WTC11 (cell line): ENCODE measurements around the gene ADH1A. TPM values are rescaled to one million over a fixed set of nuclear protein-coding genes. Genes with fewer than 3 reads are reported as not detected.

Experiments used
- ATAC-seq: fragments of 200-7000 bp; cut with Tn5 transposase; 2 replicates; pipeline ENCODE4 v1.10.0; 2021; ENCODE audit warnings: mild to moderate bottlenecking, moderate library complexity
- CTCF ChIA-PET: fragments of 300-600 bp; sonication (Branson Sonifier 250); formaldehyde crosslinking; loops from one replicate; lab custom pipeline; 2021; ENCODE audit warnings: antibody characterized with exemption; lab: Charles Lee
- POLR2A ChIA-PET: fragments of 350-600 bp; sonication (Branson Sonifier 250); formaldehyde crosslinking; loops from one replicate; lab custom pipeline; 2021; ENCODE audit warnings: antibody characterized with exemption; lab: Charles Lee
- DNase-seq: peaks from one replicate; pipeline ENCODE4 v3.0.0; 2021; ENCODE audit warnings: low spot score
- H3K27ac Mint-ChIP-seq: 2 replicates; pipeline ENCODE4 v1.8.0; 2021; ENCODE audit warnings: mixed read lengths
- H3K27me3 Mint-ChIP-seq: 2 replicates; pipeline ENCODE4 v1.8.0; 2021; ENCODE audit warnings: low read depth, mild to moderate bottlenecking, moderate library complexity, mixed read lengths
- H3K36me3 Mint-ChIP-seq: 2 replicates; pipeline ENCODE4 v1.8.0; 2021; ENCODE audit warnings: mixed read lengths
- H3K4me1 Mint-ChIP-seq: 2 replicates; pipeline ENCODE4 v1.8.0; 2022; ENCODE audit warnings: mixed read lengths
- H3K4me3 Mint-ChIP-seq: 2 replicates; pipeline ENCODE4 v1.8.0; 2021; ENCODE audit warnings: mild to moderate bottlenecking, moderate library complexity, mixed read lengths
- H3K9me3 Mint-ChIP-seq: 2 replicates; pipeline ENCODE4 v1.8.0; 2021; ENCODE audit warnings: mixed read lengths
- ATF1 ChIP-seq: sonication (generic); formaldehyde crosslinking; IDR thresholded peaks from 2 replicates; pipeline ENCODE4 v1.8.1; 2023; ENCODE audit warnings: mild to moderate bottlenecking, moderate library complexity, missing genetic modification reagents
- CREB1 ChIP-seq: sonication (generic); formaldehyde crosslinking; IDR thresholded peaks from 2 replicates; pipeline ENCODE4 v1.8.0; 2023; ENCODE audit warnings: mild to moderate bottlenecking, missing genetic modification reagents
- FOXJ3 ChIP-seq: sonication (generic); formaldehyde crosslinking; IDR thresholded peaks from 2 replicates; pipeline ENCODE4 v1.9.0; 2021; ENCODE audit warnings: missing genetic modification reagents, mild to moderate bottlenecking, borderline replicate concordance
- FOXP1 ChIP-seq: sonication (generic); formaldehyde crosslinking; IDR thresholded peaks from 2 replicates; pipeline ENCODE4 v1.8.0; 2022; ENCODE audit warnings: missing genetic modification reagents, mild to moderate bottlenecking, moderate library complexity, borderline replicate concordance
- KAT7 ChIP-seq: sonication (generic); formaldehyde crosslinking; IDR thresholded peaks from 2 replicates; pipeline ENCODE4 v1.8.1; 2023; ENCODE audit warnings: missing genetic modification reagents, mild to moderate bottlenecking, borderline replicate concordance
- MXD4 ChIP-seq: fragments of 250-450 bp; sonication (Bioruptor Pico); IDR thresholded peaks from 2 replicates; pipeline ENCODE4 v1.8.0; 2021; ENCODE audit warnings: mild to moderate bottlenecking, moderate library complexity, borderline replicate concordance
- MYBL2 ChIP-seq: sonication (generic); formaldehyde crosslinking; IDR thresholded peaks from 2 replicates; pipeline ENCODE4 v1.8.1; 2023; ENCODE audit warnings: mild to moderate bottlenecking, moderate library complexity, missing genetic modification reagents
- NFYB ChIP-seq: sonication (generic); formaldehyde crosslinking; conservative IDR thresholded peaks from 2 replicates; pipeline ENCODE4 v1.8.0; 2022; ENCODE audit warnings: low read depth, missing genetic modification reagents
- NR3C1 ChIP-seq: sonication (generic); formaldehyde crosslinking; conservative IDR thresholded peaks from 2 replicates; pipeline ENCODE4 v1.8.1; 2023; ENCODE audit warnings: low read depth, mild to moderate bottlenecking, missing genetic modification reagents
- STAT6 ChIP-seq: sonication (generic); formaldehyde crosslinking; conservative IDR thresholded peaks from 2 replicates; pipeline ENCODE4 v1.8.1; 2023; ENCODE audit warnings: mild to moderate bottlenecking, low read depth, missing genetic modification reagents, moderate library complexity
- TP53 ChIP-seq: sonication (generic); formaldehyde crosslinking; IDR thresholded peaks from 2 replicates; pipeline ENCODE4 v1.8.1; 2023; ENCODE audit warnings: mild to moderate bottlenecking, missing genetic modification reagents
- ZNF232 ChIP-seq: sonication (generic); formaldehyde crosslinking; IDR thresholded peaks from 2 replicates; pipeline ENCODE4 v1.8.0; 2022; ENCODE audit warnings: mild to moderate bottlenecking, missing genetic modification reagents
- ZNF396 ChIP-seq: fragments of 250-450 bp; sonication (Bioruptor Pico); IDR thresholded peaks from 2 replicates; pipeline ENCODE4 v1.8.0; 2021; ENCODE audit warnings: mild to moderate bottlenecking, moderate library complexity, borderline replicate concordance
- ZNF671 ChIP-seq: fragments of 250-450 bp; sonication (Bioruptor Pico); IDR thresholded peaks from 2 replicates; pipeline ENCODE4 v1.8.0; 2021; ENCODE audit warnings: mild to moderate bottlenecking
- ZSCAN18 ChIP-seq: fragments of 250-450 bp; sonication (Bioruptor Pico); IDR thresholded peaks from 2 replicates; pipeline ENCODE4 v2.1.2; 2022; ENCODE audit warnings: mild to moderate bottlenecking, moderate library complexity
- total RNA-seq: library from RNA; stranded (reverse); gene quantifications from 3 replicates; pipeline ENCODE4 v1.2.3, GENCODE V29; 2021
- TF ChIP-seq, protein P1 (sequence below): sonication (generic); formaldehyde crosslinking; IDR thresholded peaks from 2 replicates; pipeline ENCODE4 v1.8.1; 2023; ENCODE audit warnings: mild to moderate bottlenecking, missing genetic modification reagents
- TF ChIP-seq, protein P2 (sequence below): sonication (generic); formaldehyde crosslinking; IDR thresholded peaks from 2 replicates; pipeline ENCODE4 v1.8.1; 2023; ENCODE audit warnings: mild to moderate bottlenecking, moderate library complexity, missing genetic modification reagents
- TF ChIP-seq, protein P3 (sequence below): sonication (generic); formaldehyde crosslinking; IDR thresholded peaks from 2 replicates; pipeline ENCODE4 v1.8.1; 2022; ENCODE audit warnings: low read depth, mild to moderate bottlenecking, moderate library complexity, missing genetic modification reagents, borderline replicate concordance
- TF ChIP-seq, protein P4 (sequence below): sonication (generic); formaldehyde crosslinking; IDR thresholded peaks from 2 replicates; pipeline ENCODE4 v1.8.0; 2022; ENCODE audit warnings: mild to moderate bottlenecking, missing genetic modification reagents
- TF ChIP-seq, protein P5 (sequence below): sonication (generic); formaldehyde crosslinking; IDR thresholded peaks from 2 replicates; pipeline ENCODE4 v1.8.1; 2023; ENCODE audit warnings: mild to moderate bottlenecking, missing genetic modification reagents

The ADH1A gene
- total RNA-seq, 1 experiment from 2014 or later = not detected

DNA sequence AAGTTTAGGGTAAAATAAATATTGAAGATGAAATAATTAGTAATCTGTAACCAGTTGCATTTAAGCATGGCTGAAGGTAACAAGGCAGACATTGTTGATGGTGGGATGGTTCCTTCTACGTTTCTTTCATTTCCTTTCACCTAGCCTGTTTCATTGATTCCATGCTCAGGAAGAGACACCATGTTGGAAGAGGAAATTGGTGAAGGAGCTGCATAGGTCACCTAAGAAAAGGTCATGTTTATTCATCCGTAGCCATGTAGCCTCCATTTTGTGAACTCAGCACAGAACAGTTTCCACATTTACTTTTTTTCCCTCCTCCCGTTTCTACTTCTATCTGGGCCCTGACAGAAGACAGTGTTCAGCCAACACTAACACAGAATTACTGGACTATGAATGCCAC lies 26.6 kb upstream of the ADH1A start:
- no peaks in the 10 kb centered on the region for H3K36me3 Mint-ChIP-seq
- peaks cover 15% of the 10 kb centered on the region for H3K4me1 Mint-ChIP-seq
- ATAC-seq (no peak), DNase-seq (no peak)
- TF ChIP-seq FOXP1 (CRISPR knock-in tag) = no peak
- TF ChIP-seq MYBL2 (CRISPR knock-in tag) = no peak
- TF ChIP-seq NFYB = no peak
- TF ChIP-seq, protein P1, sequence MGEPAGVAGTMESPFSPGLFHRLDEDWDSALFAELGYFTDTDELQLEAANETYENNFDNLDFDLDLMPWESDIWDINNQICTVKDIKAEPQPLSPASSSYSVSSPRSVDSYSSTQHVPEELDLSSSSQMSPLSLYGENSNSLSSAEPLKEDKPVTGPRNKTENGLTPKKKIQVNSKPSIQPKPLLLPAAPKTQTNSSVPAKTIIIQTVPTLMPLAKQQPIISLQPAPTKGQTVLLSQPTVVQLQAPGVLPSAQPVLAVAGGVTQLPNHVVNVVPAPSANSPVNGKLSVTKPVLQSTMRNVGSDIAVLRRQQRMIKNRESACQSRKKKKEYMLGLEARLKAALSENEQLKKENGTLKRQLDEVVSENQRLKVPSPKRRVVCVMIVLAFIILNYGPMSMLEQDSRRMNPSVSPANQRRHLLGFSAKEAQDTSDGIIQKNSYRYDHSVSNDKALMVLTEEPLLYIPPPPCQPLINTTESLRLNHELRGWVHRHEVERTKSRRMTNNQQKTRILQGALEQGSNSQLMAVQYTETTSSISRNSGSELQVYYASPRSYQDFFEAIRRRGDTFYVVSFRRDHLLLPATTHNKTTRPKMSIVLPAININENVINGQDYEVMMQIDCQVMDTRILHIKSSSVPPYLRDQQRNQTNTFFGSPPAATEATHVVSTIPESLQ (CRISPR knock-in tag) = no peak
- no peak for TF ChIP-seq KAT7
- TF ChIP-seq ZNF396 (CRISPR knock-in tag) = no peak
- TF ChIP-seq FOXJ3 (CRISPR knock-in tag) = no peak
- no peak for TF ChIP-seq ZSCAN18 (CRISPR knock-in tag)
- no peak for TF ChIP-seq TP53 (CRISPR knock-in tag)
- TF ChIP-seq, protein P2, sequence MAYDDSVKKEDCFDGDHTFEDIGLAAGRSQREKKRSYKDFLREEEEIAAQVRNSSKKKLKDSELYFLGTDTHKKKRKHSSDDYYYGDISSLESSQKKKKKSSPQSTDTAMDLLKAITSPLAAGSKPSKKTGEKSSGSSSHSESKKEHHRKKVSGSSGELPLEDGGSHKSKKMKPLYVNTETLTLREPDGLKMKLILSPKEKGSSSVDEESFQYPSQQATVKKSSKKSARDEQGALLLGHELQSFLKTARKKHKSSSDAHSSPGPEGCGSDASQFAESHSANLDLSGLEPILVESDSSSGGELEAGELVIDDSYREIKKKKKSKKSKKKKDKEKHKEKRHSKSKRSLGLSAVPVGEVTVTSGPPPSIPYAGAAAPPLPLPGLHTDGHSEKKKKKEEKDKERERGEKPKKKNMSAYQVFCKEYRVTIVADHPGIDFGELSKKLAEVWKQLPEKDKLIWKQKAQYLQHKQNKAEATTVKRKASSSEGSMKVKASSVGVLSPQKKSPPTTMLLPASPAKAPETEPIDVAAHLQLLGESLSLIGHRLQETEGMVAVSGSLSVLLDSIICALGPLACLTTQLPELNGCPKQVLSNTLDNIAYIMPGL = no peak
- TF ChIP-seq NR3C1 = no peak
- TF ChIP-seq, protein P3, sequence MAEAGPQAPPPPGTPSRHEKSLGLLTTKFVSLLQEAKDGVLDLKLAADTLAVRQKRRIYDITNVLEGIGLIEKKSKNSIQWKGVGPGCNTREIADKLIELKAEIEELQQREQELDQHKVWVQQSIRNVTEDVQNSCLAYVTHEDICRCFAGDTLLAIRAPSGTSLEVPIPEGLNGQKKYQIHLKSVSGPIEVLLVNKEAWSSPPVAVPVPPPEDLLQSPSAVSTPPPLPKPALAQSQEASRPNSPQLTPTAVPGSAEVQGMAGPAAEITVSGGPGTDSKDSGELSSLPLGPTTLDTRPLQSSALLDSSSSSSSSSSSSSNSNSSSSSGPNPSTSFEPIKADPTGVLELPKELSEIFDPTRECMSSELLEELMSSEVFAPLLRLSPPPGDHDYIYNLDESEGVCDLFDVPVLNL (CRISPR knock-in tag) = no peak
- no peak for TF ChIP-seq CREB1 (CRISPR knock-in tag)
- no peak for TF ChIP-seq ATF1
- TF ChIP-seq, protein P4, sequence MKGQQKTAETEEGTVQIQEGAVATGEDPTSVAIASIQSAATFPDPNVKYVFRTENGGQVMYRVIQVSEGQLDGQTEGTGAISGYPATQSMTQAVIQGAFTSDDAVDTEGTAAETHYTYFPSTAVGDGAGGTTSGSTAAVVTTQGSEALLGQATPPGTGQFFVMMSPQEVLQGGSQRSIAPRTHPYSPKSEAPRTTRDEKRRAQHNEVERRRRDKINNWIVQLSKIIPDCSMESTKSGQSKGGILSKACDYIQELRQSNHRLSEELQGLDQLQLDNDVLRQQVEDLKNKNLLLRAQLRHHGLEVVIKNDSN (CRISPR knock-in tag) = no peak
- TF ChIP-seq MXD4 (CRISPR knock-in tag) = no peak
- TF ChIP-seq ZNF232 = no peak
- no peak for TF ChIP-seq ZNF671
- TF ChIP-seq, protein P5, sequence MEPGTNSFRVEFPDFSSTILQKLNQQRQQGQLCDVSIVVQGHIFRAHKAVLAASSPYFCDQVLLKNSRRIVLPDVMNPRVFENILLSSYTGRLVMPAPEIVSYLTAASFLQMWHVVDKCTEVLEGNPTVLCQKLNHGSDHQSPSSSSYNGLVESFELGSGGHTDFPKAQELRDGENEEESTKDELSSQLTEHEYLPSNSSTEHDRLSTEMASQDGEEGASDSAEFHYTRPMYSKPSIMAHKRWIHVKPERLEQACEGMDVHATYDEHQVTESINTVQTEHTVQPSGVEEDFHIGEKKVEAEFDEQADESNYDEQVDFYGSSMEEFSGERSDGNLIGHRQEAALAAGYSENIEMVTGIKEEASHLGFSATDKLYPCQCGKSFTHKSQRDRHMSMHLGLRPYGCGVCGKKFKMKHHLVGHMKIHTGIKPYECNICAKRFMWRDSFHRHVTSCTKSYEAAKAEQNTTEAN = no peak
- TF ChIP-seq STAT6 (CRISPR knock-in tag) = no peak
- ChIA-PET CTCF (no interaction called here), POLR2A (no interaction called here)
- H3K4me3 Mint-ChIP-seq = no peak overlapping the region
- no peaks in the 10 kb centered on the region for H3K9me3 Mint-ChIP-seq
- no peak overlapping the region for H3K27ac Mint-ChIP-seq
- H3K27me3 Mint-ChIP-seq = no peaks in the 10 kb centered on the region
